Measurements from ENCODE around the gene ETV2. TPM values are rescaled to one million over a fixed set of nuclear protein-coding genes. Genes with fewer than 3 reads are reported as not detected.

ETV2 gene
- total and polyA plus RNA-seq, 2 donors (not counting 3 experiments of a cell fraction or from before 2014, with no cell fraction given) = 1.0 to 1.5 TPM

DNA sequence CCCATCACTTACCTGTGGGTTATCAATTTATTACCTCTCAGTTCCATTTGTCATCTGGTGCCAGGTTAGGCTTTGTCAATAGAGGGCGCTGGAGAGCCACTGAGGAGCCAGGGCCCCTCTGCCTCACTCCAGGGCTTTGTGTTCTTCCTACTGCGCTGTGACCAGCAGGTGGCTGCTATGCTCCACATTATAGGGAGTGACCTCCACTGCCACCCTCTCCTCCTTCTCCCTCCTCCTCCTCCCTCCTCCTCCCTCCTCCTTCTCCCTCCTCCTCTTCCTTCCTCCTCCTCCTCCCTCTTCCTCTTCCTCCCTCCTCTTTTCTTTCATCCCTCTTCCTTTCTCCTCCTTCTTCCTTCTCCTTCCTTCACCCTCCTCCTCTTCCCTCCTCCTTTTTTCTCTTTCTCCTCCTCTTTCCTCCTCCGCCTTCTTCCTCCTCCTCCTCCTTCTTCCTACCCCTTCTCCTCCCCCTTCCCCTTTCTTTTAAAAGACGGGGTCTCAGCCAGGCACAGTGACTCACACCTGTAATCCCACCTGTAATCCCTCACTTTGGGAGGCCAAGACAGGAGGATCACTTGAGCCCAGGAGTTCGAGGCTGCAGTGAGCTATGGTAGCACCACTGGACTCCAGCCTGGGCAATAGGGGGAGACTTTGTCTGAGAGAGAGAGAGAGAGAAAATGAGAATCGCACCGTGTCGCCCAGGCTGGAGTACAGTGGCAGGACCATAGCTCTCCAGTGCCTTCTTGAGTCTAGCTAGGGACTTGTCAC is 52.5 kb downstream of the ETV2 start:
- peak; percentile 78 for DNase-seq (ENCODE audit: low read depth, low spot score)
- ChIA-PET POLR2A (no interaction called here), CTCF (interaction anchor here (0.7 to 6.8 kb wide), 13 partner anchors 9 to 238 kb away, joined by 3 to 54 read pairs (median 4); no protein-coding TSS in a partner anchor)
- no peaks in the 10 kb centered on the region for H3K36me3 ChIP-seq (ENCODE audit: control insufficient read depth in 2 of 2, extremely low read depth in 1 of 2, insufficient read depth in 2 of 2, low read length in 2 of 2)
- H3K27me3 ChIP-seq (ENCODE audit: control insufficient read depth in 2 of 2, insufficient read depth in 2 of 2, low read length in 2 of 2) = no peaks in the 10 kb centered on the region
- FAIRE-seq = peak; percentile 86
- no peaks in the 10 kb centered on the region for H3K9me3 ChIP-seq (replicated peaks; ENCODE audit: control insufficient read depth, insufficient read depth, low read length)
- H3K79me2 ChIP-seq (ENCODE audit: control insufficient read depth, insufficient read depth, low read length) = no peaks in the 10 kb centered on the region
- intact Hi-C loops (cut with micrococcal nuclease) (loop anchor here (1.0 to 5.0 kb wide), 5 partner anchors 23 to 237 kb away; partner anchors contain the start of gene TMEM147), dilution Hi-C loops (cut with MboI; ENCODE audit: extremely low pct_ligation_motif_present, low sequenced_read_pairs) (no loop called here)
- H3K9ac ChIP-seq (replicated peaks; ENCODE audit: extremely low read depth, insufficient read depth, low read length) = no peak overlapping the region
- H2AFZ ChIP-seq (ENCODE audit: low read depth, low read length) = no peak overlapping the region
- no peak overlapping the region for H3K4me2 ChIP-seq (ENCODE audit: insufficient read depth, low read length)
- no peaks in the 10 kb centered on the region for H4K20me1 ChIP-seq (replicated peaks; ENCODE audit: control insufficient read depth, extremely low read depth, insufficient read depth, low read length)
- no peak overlapping the region for H3K27ac ChIP-seq (ENCODE audit: insufficient read depth, low read depth, low read length)
- BruUV-seq (replicated peaks) = no TSS peak
- H3K9me1 ChIP-seq (replicated peaks; ENCODE audit: control insufficient read depth, extremely low read depth, insufficient read depth, low read length) = no peaks in the 10 kb centered on the region
- no peak overlapping the region for H3K4me3 ChIP-seq (replicated peaks in 1 of 3; ENCODE audit: insufficient read depth in 1 of 3, low read depth in 1 of 3, low read length in 3 of 3)
- TF ChIP-seq POLR2AphosphoS5 (IDR thresholded peaks at IDR 0.05; ENCODE audit: insufficient read depth, low read depth, low read length) (no peak), EZH2 (IDR thresholded peaks at IDR 0.05; ENCODE audit: borderline replicate concordance, low read depth, low read length, severe bottlenecking) (no peak)
- TF ChIP-seq, protein P1, sequence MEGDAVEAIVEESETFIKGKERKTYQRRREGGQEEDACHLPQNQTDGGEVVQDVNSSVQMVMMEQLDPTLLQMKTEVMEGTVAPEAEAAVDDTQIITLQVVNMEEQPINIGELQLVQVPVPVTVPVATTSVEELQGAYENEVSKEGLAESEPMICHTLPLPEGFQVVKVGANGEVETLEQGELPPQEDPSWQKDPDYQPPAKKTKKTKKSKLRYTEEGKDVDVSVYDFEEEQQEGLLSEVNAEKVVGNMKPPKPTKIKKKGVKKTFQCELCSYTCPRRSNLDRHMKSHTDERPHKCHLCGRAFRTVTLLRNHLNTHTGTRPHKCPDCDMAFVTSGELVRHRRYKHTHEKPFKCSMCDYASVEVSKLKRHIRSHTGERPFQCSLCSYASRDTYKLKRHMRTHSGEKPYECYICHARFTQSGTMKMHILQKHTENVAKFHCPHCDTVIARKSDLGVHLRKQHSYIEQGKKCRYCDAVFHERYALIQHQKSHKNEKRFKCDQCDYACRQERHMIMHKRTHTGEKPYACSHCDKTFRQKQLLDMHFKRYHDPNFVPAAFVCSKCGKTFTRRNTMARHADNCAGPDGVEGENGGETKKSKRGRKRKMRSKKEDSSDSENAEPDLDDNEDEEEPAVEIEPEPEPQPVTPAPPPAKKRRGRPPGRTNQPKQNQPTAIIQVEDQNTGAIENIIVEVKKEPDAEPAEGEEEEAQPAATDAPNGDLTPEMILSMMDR (IDR thresholded peaks at IDR 0.05; ENCODE audit: extremely low read depth in 1 of 2, insufficient read depth in 1 of 2, low read depth in 1 of 2, low read length in 2 of 2) = peak; percentile 97
- H3K4me1 ChIP-seq (ENCODE audit: control insufficient read depth, extremely low read depth, insufficient read depth, low read length) = no peaks in the 10 kb centered on the region

Other genes starting within 250 kb of the ETV2 start
- not detected in 2 replicates for gene FFAR2, start 193.5 kb upstream of the ETV2 start, total RNA-seq
- not detected in 2 replicates for gene FFAR2, start 193.5 kb upstream of the ETV2 start, polyA plus RNA-seq
- gene KRTDAP, start 151.3 kb upstream of the ETV2 start, total RNA-seq = not detected in 2 replicates
- gene KRTDAP, start 151.3 kb upstream of the ETV2 start, polyA plus RNA-seq = not detected in 2 replicates
- not detected in 2 replicates for gene DMKN, start 128.1 kb upstream of the ETV2 start, total RNA-seq
- gene DMKN, start 128.1 kb upstream of the ETV2 start, polyA plus RNA-seq = not detected in 2 replicates
- not detected in 2 replicates for gene SBSN, start 113.4 kb upstream of the ETV2 start, total RNA-seq
- gene SBSN, start 113.4 kb upstream of the ETV2 start, polyA plus RNA-seq = not detected in 2 replicates
- gene GAPDHS, start 108.3 kb upstream of the ETV2 start, total RNA-seq = not detected in 2 replicates
- not detected in 2 replicates for gene GAPDHS, start 108.3 kb upstream of the ETV2 start, polyA plus RNA-seq
- 75.8 and 76.1 TPM in 2 replicates for gene TMEM147, start 96.1 kb upstream of the ETV2 start, total RNA-seq
- gene TMEM147, start 96.1 kb upstream of the ETV2 start, polyA plus RNA-seq = 214 and 246 TPM in 2 replicates
- not detected in 2 replicates for gene ATP4A, start 78.1 kb upstream of the ETV2 start, total RNA-seq
- not detected in 2 replicates for gene ATP4A, start 78.1 kb upstream of the ETV2 start, polyA plus RNA-seq
- not detected in 2 replicates for gene PMIS2, start 55.6 kb upstream of the ETV2 start, total RNA-seq
- not detected in 2 replicates for gene PMIS2, start 55.6 kb upstream of the ETV2 start, polyA plus RNA-seq
- gene HAUS5, start 29.0 kb upstream of the ETV2 start, total RNA-seq = 17.5 and 19.0 TPM in 2 replicates
- gene HAUS5, start 29.0 kb upstream of the ETV2 start, polyA plus RNA-seq = 8.9 and 9.2 TPM in 2 replicates
- gene RBM42, start 12.7 kb upstream of the ETV2 start, total RNA-seq = 97.3 and 99.2 TPM in 2 replicates
- 78.3 and 81.4 TPM in 2 replicates for gene RBM42, start 12.7 kb upstream of the ETV2 start, polyA plus RNA-seq
- 300 and 327 TPM in 2 replicates for gene COX6B1, start 6.6 kb downstream of the ETV2 start, total RNA-seq
- gene COX6B1, start 6.6 kb downstream of the ETV2 start, polyA plus RNA-seq = 692 and 759 TPM in 2 replicates
- not detected in 2 replicates for gene UPK1A, start 24.8 kb downstream of the ETV2 start, total RNA-seq
- 0.13 TPM in 1 of 2 replicates, not detected in the other for gene UPK1A, start 24.8 kb downstream of the ETV2 start, polyA plus RNA-seq
- gene ZBTB32, start 62.8 kb downstream of the ETV2 start, total RNA-seq = not detected in 2 replicates
- gene ZBTB32, start 62.8 kb downstream of the ETV2 start, polyA plus RNA-seq = not detected in 2 replicates
- gene KMT2B, start 76.3 kb downstream of the ETV2 start, total RNA-seq = 37.2 and 40.0 TPM in 2 replicates
- 28.4 and 30.1 TPM in 2 replicates for gene KMT2B, start 76.3 kb downstream of the ETV2 start, polyA plus RNA-seq
- 2.6 and 3.4 TPM in 2 replicates for gene IGFLR1, start 100.7 kb downstream of the ETV2 start, total RNA-seq
- 7.6 and 11.8 TPM in 2 replicates for gene IGFLR1, start 100.7 kb downstream of the ETV2 start, polyA plus RNA-seq
- 5.6 and 10.5 TPM in 2 replicates for gene U2AF1L4, start 103.7 kb downstream of the ETV2 start, total RNA-seq
- 13.5 and 15.0 TPM in 2 replicates for gene U2AF1L4, start 103.7 kb downstream of the ETV2 start, polyA plus RNA-seq
- 65.6 and 70.1 TPM in 2 replicates for gene PSENEN, start 103.9 kb downstream of the ETV2 start, total RNA-seq
- 60.0 and 86.8 TPM in 2 replicates for gene PSENEN, start 103.9 kb downstream of the ETV2 start, polyA plus RNA-seq
- 11.3 and 15.5 TPM in 2 replicates for gene LIN37, start 106.8 kb downstream of the ETV2 start, total RNA-seq
- gene LIN37, start 106.8 kb downstream of the ETV2 start, polyA plus RNA-seq = 21.4 and 21.9 TPM in 2 replicates
- 2.7 and 6.2 TPM in 2 replicates for gene HSPB6, start 115.3 kb downstream of the ETV2 start, total RNA-seq
- 2.3 and 3.4 TPM in 2 replicates for gene HSPB6, start 115.3 kb downstream of the ETV2 start, polyA plus RNA-seq
- 28.3 and 32.1 TPM in 2 replicates for gene PROSER3, start 116.4 kb downstream of the ETV2 start, total RNA-seq
- gene PROSER3, start 116.4 kb downstream of the ETV2 start, polyA plus RNA-seq = 18.3 and 19.5 TPM in 2 replicates
- 18.4 and 32.8 TPM in 2 replicates for gene ARHGAP33, start 133.8 kb downstream of the ETV2 start, total RNA-seq
- 11.0 and 11.7 TPM in 2 replicates for gene ARHGAP33, start 133.8 kb downstream of the ETV2 start, polyA plus RNA-seq
- gene PRODH2, start 171.1 kb downstream of the ETV2 start, total RNA-seq = not detected in 2 replicates
- not detected in 2 replicates for gene PRODH2, start 171.1 kb downstream of the ETV2 start, polyA plus RNA-seq
- gene NPHS1, start 210.8 kb downstream of the ETV2 start, total RNA-seq = not detected in 2 replicates
- gene NPHS1, start 210.8 kb downstream of the ETV2 start, polyA plus RNA-seq = not detected in 2 replicates
- gene KIRREL2, start 215.2 kb downstream of the ETV2 start, total RNA-seq = not detected in 2 replicates
- gene KIRREL2, start 215.2 kb downstream of the ETV2 start, polyA plus RNA-seq = not detected in 2 replicates
- gene APLP1, start 226.8 kb downstream of the ETV2 start, total RNA-seq = 6.2 and 9.0 TPM in 2 replicates
- 13.0 and 15.1 TPM in 2 replicates for gene APLP1, start 226.8 kb downstream of the ETV2 start, polyA plus RNA-seq